ENCODE results near the gene HS6ST3.

GRCh38 chr13:96519380-96519779 is 429.5 kb downstream of the HS6ST3 start:
- TF ChIP-seq CTCF (IDR thresholded peaks at IDR 0.05), result no peak
- TF ChIP-seq POLR2A (IDR thresholded peaks at IDR 0.05), result no peak
- TF ChIP-seq POLR2AphosphoS5 (IDR thresholded peaks at IDR 0.05), result no peak
